Hepatic stellate cell (primary cell): ENCODE results near the gene ULK4.
"Not testable (repeated sequence)": the region's sequence is repeated elsewhere in the genome, so short reads cannot be mapped to it uniquely, and the experiment has no call there.

Experiments used
- DNase-seq: peaks from one replicate; pipeline ENCODE4 v3.0.0; 2011; ENCODE audit warnings: low spot score

The ULK4 gene

GRCh38 chr3:41762867-41763266 lies 199.0 kb downstream of the ULK4 start:
- not testable (repeated sequence) for DNase-seq

GRCh38 chr3:41753651-41754050 lies 208.3 kb downstream of the ULK4 start:
- DNase-seq: no peak

- no peak for DNase-seq
Measured at GRCh38 chr3:41751597-41751996, 210.3 kb downstream of the ULK4 start.

GRCh38 chr3:41749988-41750387 lies 211.9 kb downstream of the ULK4 start:
- DNase-seq: no peak

GRCh38 chr3:41746215-41746614 lies 215.7 kb downstream of the ULK4 start:
- DNase-seq: no peak

- DNase-seq: no peak
Measured at GRCh38 chr3:41742121-41742520, 219.8 kb downstream of the ULK4 start.

GRCh38 chr3:41740374-41740886 lies 221.5 kb downstream of the ULK4 start:
- no peak for DNase-seq

- no peak for DNase-seq
Measured at GRCh38 chr3:41726891-41727290, 235.0 kb downstream of the ULK4 start.

GRCh38 chr3:41717641-41718040 lies 244.3 kb downstream of the ULK4 start:
- DNase-seq: no peak

- peak; percentile 6 for DNase-seq
Measured at GRCh38 chr3:41716471-41716870, 245.4 kb downstream of the ULK4 start.

GRCh38 chr3:41715376-41715775 lies 246.5 kb downstream of the ULK4 start:
- DNase-seq: no peak

GRCh38 chr3:41711651-41712050 lies 250.3 kb downstream of the ULK4 start:
- peak; percentile 17 for DNase-seq

- peak; percentile 47 for DNase-seq
Measured at GRCh38 chr3:41710646-41711388, 251.1 kb downstream of the ULK4 start.

GRCh38 chr3:41709213-41709612 lies 252.7 kb downstream of the ULK4 start:
- DNase-seq: not testable (repeated sequence)

- no peak for DNase-seq
Measured at GRCh38 chr3:41708176-41708575, 253.7 kb downstream of the ULK4 start.

- DNase-seq: no peak
Measured at GRCh38 chr3:41705893-41706292, 256.0 kb downstream of the ULK4 start.

- DNase-seq: no peak
Measured at GRCh38 chr3:41701191-41701698, 260.7 kb downstream of the ULK4 start.

- no peak for DNase-seq
Measured at GRCh38 chr3:41700155-41700554, 261.7 kb downstream of the ULK4 start.

GRCh38 chr3:41698898-41699297 lies 263.0 kb downstream of the ULK4 start:
- no peak for DNase-seq

GRCh38 chr3:41697702-41698101 lies 264.2 kb downstream of the ULK4 start:
- no peak for DNase-seq

- not testable (repeated sequence) for DNase-seq
Measured at GRCh38 chr3:41695806-41696205, 266.1 kb downstream of the ULK4 start.

- DNase-seq: no peak
Measured at GRCh38 chr3:41693799-41694198, 268.1 kb downstream of the ULK4 start.

GRCh38 chr3:41690766-41691563 lies 270.9 kb downstream of the ULK4 start:
- DNase-seq: no peak
